HL-60 (cell line): ENCODE results near the gene ATXN2.

ENCODE experiments used
- DNase-seq, 2 experiments: peaks; one replicate each; pipeline ENCODE4 v3.0.0-alpha.2; 2010 to 2020; ENCODE audit warnings: low read depth in 1 of 2, low spot score in 1 of 2
- H3K27ac ChIP-seq: fragments of 250-450 bp; sonication (Bioruptor Pico); replicated peaks from 2 replicates; pipeline ENCODE4 v1.5.1; 2020; ENCODE audit warnings: mild to moderate bottlenecking, moderate library complexity
- H3K27me3 ChIP-seq: fragments of 250-450 bp; sonication (Bioruptor Pico); 2 replicates; pipeline ENCODE4 v1.5.1; 2021; ENCODE audit warnings: mild to moderate bottlenecking, moderate library complexity; ENCODE audit not compliant: insufficient read depth, poor library complexity, severe bottlenecking
- H3K4me3 ChIP-seq: replicated peaks from 2 replicates; pipeline ENCODE4 v1.5.1; 2011; ENCODE audit warnings: mild to moderate bottlenecking, control low read depth, low read length; ENCODE audit not compliant: insufficient read depth
- CTCF ChIP-seq: IDR thresholded peaks from one replicate; pipeline ENCODE4 v1.5.1; 2011; ENCODE audit warnings: low read length, control low read depth, inconsistent platforms; ENCODE audit not compliant: insufficient read depth
- GABPA ChIP-seq: IDR thresholded peaks from 2 replicates; pipeline ENCODE4 v1.6.1; 2012; ENCODE audit warnings: low read depth
- POLR2AphosphoS5 ChIP-seq: IDR thresholded peaks from 2 replicates; pipeline ENCODE4 v1.6.1; 2012; ENCODE audit warnings: low read depth
- REST ChIP-seq: IDR thresholded peaks from 2 replicates; pipeline ENCODE4 v1.6.1; 2012; ENCODE audit warnings: low read depth; ENCODE audit not compliant: insufficient replicate concordance
- SPI1 ChIP-seq: IDR thresholded peaks from 2 replicates; pipeline ENCODE4 v1.6.1; 2012; ENCODE audit warnings: low read depth, mild to moderate bottlenecking, borderline replicate concordance

The ATXN2 gene

GRCh38 chr12:111408116-111408440 is 191.0 kb downstream of the ATXN2 start:
- Histone ChIP-seq H3K27ac (no peak overlapping the region), H3K27me3 (no peaks in the 10 kb centered on the region), H3K4me3 (peak overlapping the region; percentile 95)
- DNase-seq, result no peak
- TF ChIP-seq POLR2AphosphoS5 (no peak), GABPA (no peak), SPI1 (no peak), REST (no peak), CTCF (no peak)

GRCh38 chr12:111407377-111408115 is 191.6 kb downstream of the ATXN2 start:
- TF ChIP-seq SPI1 (no peak), CTCF (no peak), REST (no peak), POLR2AphosphoS5 (no peak)
- no peak for DNase-seq
- H3K27ac ChIP-seq, result peak overlapping the region; percentile 89
- no peaks in the 10 kb centered on the region for H3K27me3 ChIP-seq
- peak overlapping the region; percentile 95 for H3K4me3 ChIP-seq

GRCh38 chr12:111406474-111407376 is 192.4 kb downstream of the ATXN2 start:
- DNase-seq, result peak in 1 of 2 experiments; percentile 65
- no peak; the same call in none of the 2 replicates for TF ChIP-seq POLR2AphosphoS5
- no peak for TF ChIP-seq CTCF
- TF ChIP-seq REST, result no peak
- TF ChIP-seq SPI1, result peak; percentile 91
- no peak for TF ChIP-seq GABPA
- H3K4me3 ChIP-seq, result peak overlapping the region; percentile 95
- peak overlapping the region; percentile 89 for H3K27ac ChIP-seq
- H3K27me3 ChIP-seq, result no peaks in the 10 kb centered on the region
